CD4-positive, alpha-beta T cell treated with Interleukin-4 for 1 hour (primary cell): ENCODE measurements around the gene RNF14.
"Not testable (repeated sequence)": the region's sequence is repeated elsewhere in the genome, so short reads cannot be mapped to it uniquely, and the experiment has no call there.

ENCODE experiments used
- DNase-seq, 2 donors: peaks; one replicate each; pipeline ENCODE4 v3.0.0-alpha.2; 2020 to 2022

Gene RNF14

GRCh38 chr5:142015781-142016533 lies 47.1 kb downstream of the RNF14 start:
- DNase-seq, result peak; percentile 60 to 75

GRCh38 chr5:142016556-142016955 lies 47.7 kb downstream of the RNF14 start:
- peak in 1 of 2 donors; percentile 43 for DNase-seq

GRCh38 chr5:142017832-142018427 lies 49.0 kb downstream of the RNF14 start:
- peak in 1 of 2 donors; percentile 25 for DNase-seq

GRCh38 chr5:142020122-142020659 lies 51.3 kb downstream of the RNF14 start:
- no peak for DNase-seq

GRCh38 chr5:142023836-142024235 lies 54.9 kb downstream of the RNF14 start:
- DNase-seq, result no peak

- DNase-seq, result peak; percentile 83 to 84
Observed at GRCh38 chr5:142024771-142025304, 55.9 kb downstream of the RNF14 start.

- no peak for DNase-seq
Observed at GRCh38 chr5:142025637-142026036, 56.7 kb downstream of the RNF14 start.

- no peak for DNase-seq
Observed at GRCh38 chr5:142032150-142032549, 63.2 kb downstream of the RNF14 start.

GRCh38 chr5:142032747-142033631 lies 64.1 kb downstream of the RNF14 start:
- no peak for DNase-seq

- DNase-seq, result not testable (repeated sequence)
Observed at GRCh38 chr5:142033632-142034567, 65.0 kb downstream of the RNF14 start.

GRCh38 chr5:142034994-142035393 lies 66.1 kb downstream of the RNF14 start:
- DNase-seq, result no peak

GRCh38 chr5:142036918-142037317 lies 68.0 kb downstream of the RNF14 start:
- no peak for DNase-seq

- DNase-seq, result not testable (repeated sequence)
Observed at GRCh38 chr5:142037599-142037998, 68.7 kb downstream of the RNF14 start.

- no peak for DNase-seq
Observed at GRCh38 chr5:142038735-142039134, 69.8 kb downstream of the RNF14 start.
